Activated T-cell treated with anti-CD3 and anti-CD28 coated beads, Interleukin-2, amount 50 U/mL, for 1 hour (primary cell): ENCODE data around the gene KATNB1.
A peak's percentile ranks its signal among the peaks of the same experiment; 100 is the strongest.

Experiments
- DNase-seq: peaks from one replicate; pipeline ENCODE4 v3.0.0-alpha.2; 2020

KATNB1 gene, protein sequence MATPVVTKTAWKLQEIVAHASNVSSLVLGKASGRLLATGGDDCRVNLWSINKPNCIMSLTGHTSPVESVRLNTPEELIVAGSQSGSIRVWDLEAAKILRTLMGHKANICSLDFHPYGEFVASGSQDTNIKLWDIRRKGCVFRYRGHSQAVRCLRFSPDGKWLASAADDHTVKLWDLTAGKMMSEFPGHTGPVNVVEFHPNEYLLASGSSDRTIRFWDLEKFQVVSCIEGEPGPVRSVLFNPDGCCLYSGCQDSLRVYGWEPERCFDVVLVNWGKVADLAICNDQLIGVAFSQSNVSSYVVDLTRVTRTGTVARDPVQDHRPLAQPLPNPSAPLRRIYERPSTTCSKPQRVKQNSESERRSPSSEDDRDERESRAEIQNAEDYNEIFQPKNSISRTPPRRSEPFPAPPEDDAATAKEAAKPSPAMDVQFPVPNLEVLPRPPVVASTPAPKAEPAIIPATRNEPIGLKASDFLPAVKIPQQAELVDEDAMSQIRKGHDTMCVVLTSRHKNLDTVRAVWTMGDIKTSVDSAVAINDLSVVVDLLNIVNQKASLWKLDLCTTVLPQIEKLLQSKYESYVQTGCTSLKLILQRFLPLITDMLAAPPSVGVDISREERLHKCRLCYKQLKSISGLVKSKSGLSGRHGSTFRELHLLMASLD

DNA sequence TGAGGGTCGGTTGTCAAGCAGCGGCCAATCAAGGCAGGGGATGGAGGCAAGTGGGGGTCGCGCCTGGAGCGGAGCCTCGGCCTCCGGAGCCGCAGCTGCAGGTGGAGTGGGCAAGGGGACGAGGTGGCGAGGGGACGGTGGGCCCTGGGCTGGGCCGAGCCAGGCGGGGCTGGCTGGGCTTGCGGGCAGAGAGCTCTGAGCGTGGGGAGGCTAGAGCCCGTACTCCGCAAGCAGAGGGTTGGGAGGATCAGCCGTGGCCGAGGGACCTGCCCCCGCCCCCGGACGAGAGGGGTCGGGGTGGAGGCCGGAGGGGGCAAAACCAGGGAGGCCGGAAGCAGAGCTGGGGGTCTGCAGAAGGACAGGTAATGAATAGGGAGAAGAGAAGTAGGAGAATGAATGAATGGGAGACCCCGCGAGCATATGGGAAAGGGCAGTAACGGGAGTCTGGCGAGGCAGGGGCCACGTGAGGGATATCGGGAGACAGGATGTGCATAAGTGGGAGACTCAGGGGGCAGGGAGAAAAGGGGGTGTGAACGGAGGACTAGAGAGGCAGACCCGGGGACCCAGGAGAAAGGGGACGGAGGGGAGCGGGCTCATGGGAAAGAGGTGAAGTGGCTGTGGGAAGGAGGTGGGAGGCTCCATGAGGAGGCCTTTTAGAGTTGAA is at the start of gene KATNB1:
TSS of gene KATNB1 (plus strand) at position 16 of the 664 bp plus-strand sequence. CDS start 1,474 bp downstream, outside the sequence.
- DNase-seq, result no peak

DNA sequence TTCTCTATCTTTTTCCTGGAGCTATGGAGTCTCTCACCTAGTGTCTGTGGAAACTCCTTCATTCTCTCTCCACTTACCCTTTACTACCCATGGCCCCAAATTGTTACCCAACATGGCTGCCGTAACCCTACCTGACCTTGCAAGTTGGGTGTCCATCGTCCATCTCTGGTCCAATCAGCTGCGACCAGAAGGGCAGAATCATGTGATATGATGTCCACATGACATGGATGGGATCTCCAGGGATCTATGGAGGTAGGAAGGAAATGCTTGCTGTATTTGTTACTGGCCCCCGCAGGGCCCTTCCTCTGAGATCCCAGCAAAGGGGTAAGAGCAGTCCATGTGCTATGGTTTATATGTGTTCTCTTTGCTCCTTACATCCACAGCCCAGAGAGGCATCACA is 49.0 kb upstream of the KATNB1 start:
- DNase-seq, result no peak

DNA sequence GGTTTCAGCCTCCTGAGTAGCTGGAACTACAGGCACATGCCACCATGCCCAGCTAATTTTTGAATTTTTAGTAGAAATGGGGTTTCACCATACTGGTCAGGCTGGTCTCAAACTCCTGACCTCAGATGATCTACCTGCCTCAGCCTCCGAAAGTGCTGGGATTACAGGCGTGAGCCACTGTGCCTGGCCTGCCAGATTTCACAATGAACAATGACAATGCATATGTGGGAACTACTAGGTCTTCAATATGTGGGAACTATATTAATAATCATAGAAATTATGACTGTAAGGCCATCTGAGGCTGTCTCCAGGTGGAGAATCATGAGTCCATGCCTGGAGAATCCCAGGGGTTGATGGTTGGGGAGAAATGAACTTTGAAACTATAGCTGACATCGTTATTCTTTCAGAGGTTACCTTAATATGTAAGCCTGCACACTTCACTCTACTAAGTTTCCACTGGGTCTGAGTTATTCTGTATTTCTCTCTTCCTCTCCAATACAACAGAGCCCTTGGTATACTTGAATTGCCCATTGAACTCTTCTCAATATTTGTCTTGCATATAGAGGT is 48.1 kb upstream of the KATNB1 start:
- no peak for DNase-seq

DNA sequence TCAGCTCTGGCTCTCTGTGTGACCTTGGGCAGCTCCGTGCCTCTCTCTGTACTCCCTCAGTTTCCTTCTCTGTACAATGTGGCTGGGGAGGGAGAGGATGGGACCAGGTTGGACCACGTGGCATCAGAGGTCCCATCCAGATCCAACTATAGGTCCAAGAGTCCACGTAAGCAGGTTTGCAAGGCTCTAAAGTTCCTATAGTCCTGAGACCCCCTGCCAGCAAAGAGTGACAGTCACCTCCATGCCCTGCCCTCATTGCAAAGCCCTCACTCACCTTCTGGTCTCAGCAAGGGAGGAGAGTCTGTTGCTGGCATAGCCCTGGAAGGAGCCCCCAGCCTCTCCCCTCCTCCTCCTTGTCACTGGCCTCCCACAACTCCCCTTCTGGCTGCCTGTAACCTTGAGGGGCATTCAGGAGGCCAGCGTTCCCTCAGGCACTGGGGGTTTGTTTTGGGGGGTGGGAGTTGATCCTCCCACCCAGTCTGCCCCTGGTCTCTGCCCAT is 47.0 kb upstream of the KATNB1 start:
- no peak for DNase-seq

DNA sequence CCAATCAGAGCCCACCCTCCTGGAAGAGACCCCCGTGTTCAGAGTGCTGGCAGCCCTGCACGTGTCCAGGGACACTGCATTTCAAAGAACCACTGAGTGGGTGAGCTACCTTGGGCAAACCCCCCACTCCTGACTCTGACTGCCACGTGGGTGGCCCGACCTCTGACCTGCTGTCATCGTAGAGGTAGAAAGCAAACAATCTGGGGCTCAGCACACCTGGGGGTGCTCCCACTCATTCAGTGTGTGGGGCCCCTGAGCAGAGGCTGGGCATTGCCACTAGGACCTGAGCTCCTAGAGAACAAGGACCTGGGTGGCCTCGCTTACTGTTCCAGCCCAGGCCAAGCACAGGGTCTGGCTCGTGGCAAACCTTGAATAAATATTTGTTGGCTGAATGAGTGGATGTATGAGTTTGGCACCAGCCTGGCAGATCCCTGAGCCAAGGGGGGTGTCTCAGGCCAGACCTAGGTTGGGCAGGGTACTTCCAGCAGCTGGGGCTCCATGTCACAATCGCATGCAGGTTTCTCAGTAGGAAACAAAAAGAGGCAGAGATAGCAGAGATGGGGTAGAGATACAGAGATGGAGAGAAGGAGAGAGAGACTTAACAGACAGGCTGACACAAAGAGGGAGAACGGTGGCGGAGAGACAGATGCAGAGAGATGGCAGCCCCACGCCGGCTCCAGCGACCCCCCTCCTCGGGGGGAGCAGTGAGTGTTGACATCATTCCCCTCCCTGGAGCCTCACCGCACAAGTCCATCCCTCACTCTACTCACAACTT is 46.4 kb upstream of the KATNB1 start:
- DNase-seq, result no peak

DNA sequence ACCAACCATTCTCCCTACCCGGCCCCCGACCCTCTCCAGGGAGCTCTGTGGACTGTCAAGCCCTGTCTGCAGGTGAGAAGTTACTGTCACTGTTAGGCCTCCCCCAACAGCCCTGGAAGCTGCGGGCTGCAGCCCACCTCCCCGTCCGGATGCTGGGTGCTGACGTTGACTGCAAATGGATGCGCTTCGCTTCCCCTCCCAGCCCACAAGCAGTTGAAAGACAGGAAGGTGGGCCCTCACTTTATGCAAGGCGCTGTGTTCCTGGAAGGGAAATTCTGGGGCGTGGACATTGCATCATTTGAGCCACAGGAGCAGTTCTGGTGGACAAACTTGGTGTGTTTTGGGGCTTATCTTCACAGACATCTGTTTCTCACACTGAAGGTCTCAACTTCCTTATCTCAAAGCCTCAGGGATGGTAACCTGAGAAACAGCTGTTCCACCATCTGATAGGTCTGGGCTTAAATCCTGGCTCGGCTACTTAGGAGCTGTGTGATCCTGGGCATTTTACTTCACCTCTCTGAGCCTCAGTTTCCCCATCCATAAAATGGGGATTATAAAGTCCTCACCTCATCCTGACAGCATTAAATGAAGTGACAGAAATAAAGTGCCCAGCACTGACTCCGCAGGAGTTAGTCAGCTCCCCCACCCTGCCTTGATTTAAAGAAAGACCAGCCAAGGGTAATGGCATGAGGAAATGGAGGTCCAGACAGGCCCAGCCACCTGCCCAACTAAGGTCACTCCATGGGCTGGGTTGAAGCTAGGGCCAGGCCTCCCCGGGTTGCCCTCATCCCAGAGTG is 45.6 kb upstream of the KATNB1 start:
- peak; percentile 45 for DNase-seq

DNA sequence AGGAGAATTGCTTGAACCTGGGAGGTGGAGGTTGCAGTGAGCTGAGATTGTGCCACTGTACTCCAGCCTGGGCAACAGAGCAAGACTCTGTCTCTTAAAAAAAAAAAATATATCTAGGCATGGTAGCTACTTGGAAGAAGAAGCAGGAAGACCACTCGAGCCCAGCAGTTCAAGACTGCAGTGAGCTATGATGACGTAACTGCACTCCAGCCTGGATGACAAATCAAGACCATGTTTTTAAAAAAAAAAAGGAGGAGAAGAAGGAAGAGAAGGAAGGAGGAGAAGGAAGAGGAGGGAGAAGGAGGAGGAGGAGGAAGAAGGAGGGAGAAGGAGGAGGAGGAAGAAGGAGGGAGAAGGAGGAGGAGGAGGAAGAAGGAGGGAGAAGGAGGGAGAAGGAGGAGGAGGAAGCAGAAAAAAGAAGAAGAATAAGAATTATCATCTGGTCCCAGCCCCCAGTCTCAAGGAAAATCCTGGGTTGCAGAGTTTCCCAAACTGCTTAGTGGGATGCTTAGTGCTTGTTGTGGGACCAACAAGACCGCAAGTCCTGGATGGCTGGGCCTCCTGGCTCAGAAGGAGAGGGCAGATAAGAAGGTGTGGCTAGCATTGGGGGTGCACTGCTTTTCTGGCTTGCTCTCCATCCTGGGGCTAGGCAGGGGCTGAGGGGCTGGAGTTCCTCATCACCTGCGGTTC is 44.6 kb upstream of the KATNB1 start:
- no peak for DNase-seq

DNA sequence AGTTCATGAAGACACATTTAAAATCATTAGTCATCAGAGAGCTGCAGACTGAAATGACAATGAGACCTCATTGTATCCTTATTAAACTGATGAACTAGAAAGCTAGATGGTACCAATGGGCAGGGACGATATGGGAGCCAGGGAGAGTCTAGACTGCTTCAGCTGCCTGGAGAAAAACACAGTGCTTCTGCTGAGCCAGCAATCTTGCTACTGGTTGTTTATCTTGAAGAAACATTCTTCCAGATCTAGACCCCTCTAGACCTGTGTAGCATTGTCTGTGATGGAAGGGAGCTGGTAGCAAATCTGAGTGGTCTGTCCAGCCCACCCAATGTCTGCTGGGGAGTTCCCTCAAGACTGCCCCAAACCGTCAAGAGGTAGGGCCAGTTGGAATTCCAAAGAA is 42.9 kb upstream of the KATNB1 start:
- no peak for DNase-seq

DNA sequence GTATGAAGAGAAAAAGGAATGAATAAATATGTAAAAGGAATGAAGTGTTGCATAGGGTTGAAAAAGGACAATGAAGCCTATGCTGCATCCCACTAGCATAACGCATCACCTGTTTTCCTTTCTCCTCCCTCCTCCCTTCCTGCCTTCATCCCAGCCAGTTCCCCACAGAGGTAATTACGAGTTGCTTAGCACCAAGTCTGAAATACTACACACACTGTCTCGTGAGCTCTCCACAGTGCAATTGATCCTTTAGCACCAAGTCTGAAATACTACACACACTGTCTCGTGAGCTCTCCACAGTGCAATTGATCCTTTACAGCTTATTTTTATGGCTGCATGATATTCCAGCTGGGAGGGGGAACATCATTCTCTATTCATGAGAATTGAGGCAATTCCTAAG is 42.0 kb upstream of the KATNB1 start:
- no peak for DNase-seq

DNA sequence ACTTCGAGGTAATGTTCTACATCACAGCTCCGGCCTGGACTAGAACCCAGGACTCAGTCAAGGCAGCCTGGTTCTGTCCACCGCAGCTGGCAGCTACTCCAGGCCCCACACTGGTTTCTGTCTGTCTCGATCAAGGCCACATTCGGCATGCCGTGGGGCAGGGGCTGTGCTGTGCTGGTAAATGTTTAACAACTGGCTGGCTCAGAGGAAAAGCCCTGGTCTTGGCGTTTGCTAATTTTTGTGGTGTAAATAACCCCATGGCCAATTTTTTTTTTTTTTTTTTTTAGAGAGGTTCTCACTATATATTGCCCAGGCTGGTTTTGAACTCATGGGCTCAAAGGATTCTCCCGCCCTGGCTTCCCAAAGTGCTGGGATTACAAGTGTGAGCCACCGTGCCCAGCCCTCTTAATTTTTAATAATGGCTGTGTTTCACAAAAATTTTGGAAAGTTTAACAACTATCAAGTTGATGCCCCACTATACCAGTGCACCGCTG is 41.3 kb upstream of the KATNB1 start:
- no peak for DNase-seq

DNA sequence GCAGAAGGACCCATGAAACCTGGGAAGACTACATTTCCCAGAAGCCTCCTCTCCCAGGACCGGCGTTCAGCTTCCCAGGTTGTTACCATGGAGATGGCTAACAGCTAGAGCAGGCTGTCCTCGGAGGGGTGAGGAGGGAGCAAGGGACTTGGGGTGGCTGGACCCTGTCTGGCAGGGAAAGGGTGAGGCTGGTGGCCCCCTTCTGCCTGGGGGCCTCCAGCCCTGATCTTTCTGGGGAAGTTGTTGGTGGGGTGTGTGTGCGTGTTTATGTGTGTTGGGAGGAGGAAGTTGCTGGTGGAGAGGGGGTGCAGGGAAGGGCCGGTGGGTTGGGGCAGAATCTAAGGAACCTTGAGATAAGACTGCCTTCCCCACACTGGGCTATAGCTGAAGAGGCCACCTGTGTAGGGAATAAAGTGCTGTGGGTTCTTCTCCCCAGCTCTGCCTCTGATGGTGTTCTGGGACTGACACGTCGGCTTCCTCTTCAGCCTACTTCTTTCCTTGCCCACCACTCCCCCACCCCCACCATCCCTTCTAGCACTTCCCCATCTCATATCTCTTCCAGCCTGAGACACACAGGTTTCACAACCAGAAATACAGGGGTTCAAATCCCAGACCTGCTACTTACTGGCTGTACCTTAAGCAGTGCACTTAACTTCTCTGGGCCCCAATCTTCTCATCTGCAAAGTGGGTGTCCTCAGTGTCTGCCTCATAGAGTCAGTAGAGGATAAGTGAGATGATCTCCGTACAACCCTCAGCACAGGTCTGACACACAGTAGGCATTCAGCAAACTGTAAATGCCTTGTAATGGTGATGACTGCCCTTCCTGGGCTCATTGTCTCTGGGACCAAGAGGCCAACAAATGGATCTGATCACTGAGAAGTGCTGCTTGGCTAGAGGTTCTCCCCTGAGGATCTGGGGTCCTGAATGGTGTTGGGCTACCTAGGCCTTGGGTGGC is 40.6 kb upstream of the KATNB1 start, which contains the start of gene DRC7:
TSS of gene DRC7 (plus strand) at position 82 of the 955 bp plus-strand sequence. CDS start 3,144 bp downstream, outside the sequence.
- no peak for DNase-seq

DNA sequence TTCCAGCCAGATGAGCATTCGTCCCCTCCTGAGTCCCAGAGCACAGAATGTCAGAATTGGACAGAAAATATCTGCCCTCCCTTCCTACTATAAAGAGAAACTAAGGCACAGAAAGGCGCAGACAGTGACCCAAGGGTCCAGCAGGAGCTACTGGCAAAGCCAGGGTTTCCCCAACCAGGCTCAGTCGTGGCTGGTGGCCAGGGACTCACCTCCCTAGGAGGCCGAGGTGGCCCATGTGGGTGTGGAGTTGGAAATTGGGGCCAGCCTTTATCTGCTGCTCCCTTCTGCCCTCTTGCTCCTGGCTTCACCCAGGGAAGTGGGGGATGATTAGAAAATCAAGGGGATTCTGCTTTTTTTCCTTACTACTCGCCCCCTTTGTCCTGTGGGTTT is 39.9 kb upstream of the KATNB1 start:
- no peak for DNase-seq

DNA sequence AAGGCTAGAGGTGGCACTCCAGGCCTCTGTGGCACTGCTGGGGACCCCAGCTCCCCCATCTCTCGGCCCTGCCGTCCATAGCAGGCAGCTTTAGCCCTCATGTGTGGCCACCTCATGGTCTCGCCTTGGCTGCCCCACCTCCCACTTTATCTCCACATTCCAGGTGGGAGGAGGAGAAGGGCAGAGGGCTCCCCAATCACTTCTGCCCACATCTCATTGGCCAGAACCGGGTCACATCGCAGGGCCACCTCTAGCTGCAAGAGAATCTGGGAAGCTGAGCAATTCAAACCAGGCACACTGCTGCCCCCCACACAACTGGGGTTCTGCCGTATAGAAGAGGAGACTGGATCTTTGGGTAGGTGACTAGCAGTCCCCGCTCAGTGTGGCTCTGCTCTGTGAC is 39.3 kb upstream of the KATNB1 start:
- no peak for DNase-seq

DNA sequence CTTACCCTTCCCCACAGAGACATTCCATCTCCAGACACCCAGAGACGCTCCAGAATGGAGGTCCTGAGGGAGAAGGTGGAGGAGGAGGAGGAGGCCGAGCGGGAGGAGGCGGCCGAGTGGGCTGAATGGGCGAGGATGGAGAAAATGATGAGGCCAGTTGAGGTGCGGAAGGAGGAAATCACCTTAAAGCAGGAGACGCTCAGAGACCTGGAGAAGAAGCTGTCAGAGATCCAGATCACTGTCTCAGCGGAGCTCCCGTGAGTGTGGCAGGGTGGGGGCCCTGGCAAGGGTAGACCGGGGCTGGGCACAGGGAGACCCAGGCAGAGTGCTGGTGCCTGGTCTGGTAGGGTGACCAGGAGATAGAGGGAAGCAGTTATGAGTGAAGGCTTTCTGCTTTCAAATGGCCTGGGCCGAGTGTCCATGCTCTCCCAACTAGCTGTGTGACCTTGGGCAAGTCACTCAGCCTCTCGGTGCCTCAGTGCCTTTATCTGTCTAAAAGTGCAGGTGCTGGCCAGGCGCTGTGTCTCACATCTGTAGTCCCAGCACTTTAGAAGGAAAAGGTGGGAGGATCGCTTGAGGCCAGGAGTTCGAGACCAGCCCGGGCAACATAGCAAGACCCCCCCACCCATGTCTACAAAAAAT is 37.6 kb upstream of the KATNB1 start:
- no peak for DNase-seq

DNA sequence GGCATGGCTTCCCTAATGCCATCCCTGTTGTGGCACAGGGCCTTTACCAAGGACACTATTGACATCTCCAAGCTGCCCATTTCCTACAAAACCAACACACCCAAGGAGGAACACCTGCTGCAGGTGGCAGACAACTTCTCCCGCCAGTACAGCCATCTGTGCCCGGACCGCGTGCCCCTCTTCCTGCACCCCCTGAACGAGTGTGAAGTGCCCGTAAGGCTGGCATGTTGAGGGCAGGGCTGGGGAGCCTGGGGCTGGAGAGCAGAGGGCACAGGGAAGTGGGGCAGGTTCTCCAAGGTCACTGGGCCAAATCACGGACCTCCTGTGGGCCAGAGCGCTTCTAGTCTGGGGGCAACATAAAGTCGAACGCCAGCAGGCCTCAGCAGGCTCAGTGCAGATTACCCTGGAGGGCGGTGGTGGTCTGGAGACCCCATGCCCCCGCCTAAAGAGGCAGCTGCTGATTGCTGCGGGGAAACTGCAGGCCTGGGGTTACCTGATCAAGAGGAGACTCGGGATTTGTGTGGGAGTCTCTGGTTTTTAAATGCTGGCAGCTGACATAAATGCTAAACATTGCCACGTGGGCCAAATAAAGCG is 36.7 kb upstream of the KATNB1 start:
- no peak for DNase-seq

DNA sequence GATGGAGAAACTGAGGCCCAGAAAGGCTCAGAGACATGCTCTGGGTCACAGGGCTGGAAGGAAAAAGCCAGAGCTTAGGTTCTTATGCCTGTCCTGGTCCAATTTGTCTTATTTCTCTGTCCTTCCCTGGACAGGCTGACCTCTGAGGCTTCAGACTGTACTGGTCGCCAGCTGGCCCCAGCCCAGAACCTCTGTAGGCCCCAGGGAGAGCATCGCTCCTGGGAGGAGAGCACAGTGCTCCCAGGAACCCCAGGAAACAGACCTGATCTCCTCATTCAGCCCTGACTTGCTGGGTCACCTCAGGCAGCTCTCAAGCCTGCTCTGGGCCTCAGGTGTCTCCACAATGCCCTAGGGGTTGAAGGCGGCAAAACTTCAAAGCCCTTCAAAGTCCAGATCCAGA is 36.1 kb upstream of the KATNB1 start:
- no peak for DNase-seq

DNA sequence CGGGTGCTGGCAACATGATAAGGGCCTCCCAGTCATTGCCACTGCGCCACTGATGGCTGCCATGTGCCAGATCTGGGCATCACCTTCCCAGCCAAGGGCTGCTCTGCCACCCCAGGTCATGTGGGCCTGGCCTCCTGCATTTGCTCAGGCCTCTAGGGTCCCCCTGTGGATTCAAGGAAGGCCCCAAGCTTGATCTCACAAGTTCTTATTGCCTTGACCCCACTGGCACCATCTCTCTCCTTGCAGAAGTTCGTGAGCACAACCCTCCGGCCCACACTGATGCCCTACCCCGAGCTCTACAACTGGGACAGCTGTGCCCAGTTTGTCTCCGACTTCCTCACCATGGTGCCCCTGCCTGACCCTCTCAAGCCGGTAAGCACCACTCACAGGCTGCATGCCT is 35.7 kb upstream of the KATNB1 start:
- DNase-seq, result no peak

DNA sequence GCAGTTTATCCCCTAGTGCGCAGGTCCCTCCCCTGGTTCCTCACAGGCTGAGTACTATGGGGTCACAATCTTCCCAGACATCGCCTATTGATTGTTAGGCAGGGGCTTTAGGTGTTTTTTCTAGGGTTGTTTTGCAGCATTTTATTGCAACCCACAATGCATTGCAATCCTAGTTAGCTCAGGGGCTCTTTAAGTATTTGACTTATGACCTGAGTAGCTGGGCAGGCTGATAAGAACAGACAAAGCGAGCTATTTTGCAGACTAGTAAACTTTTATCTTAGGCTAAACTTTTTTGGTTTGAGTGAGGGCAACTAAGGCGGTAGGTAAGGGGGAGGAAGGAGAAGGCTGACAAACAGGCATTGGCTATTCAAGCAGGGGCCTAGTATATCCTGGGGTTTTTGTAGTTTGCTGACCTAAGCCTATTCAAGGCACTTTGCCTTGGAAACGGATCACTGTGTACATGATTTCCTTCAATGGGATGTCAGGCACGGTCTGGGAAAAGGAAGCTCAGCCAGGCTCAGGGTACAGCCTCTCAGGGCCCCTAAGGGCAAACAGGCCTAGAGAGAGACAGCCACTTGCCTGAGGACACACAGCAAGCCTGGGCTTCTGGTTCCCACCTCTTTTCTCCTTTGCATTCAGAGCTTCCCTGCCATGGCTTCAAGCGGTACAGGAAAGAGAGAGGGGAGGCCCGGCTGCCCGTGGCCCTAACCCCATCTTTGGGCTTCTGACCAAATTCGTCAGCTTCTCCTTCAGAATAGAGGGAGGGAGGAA is 34.6 kb upstream of the KATNB1 start:
- no peak for DNase-seq
